ENCODE results near the gene SLCO1A2.

Gene SLCO1A2

DNA sequence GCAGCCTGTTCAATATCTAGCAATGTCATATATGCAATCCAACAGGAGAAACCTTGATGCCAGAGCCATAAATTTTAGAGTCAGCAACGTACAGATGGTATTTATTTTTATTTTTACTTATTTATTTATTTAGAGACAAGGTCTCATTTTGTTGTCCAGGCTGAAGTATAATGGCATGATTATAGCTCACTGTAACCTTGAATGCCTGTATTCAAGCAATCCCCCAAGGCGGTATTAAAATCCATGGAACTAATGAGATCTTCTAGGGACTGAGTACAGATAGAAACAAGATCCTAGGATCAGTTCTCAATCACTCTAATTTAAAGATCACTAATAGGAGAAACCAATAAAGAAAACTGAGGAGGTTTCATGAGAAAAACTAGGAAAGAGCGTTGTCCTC lies 114.5 kb downstream of the SLCO1A2 start:
- Histone ChIP-seq H3K4me3 (ENCODE audit: low read depth, low read length) (no peak overlapping the region), H3K4me1 (ENCODE audit: control insufficient read depth, insufficient read depth, low read length, unreplicated experiment) (no peaks in the 10 kb centered on the region), H3K36me3 (ENCODE audit: insufficient read depth, low read length) (no peaks in the 10 kb centered on the region), H3K79me2 (ENCODE audit: control insufficient read depth, insufficient read depth, low read length, unreplicated experiment) (no peaks in the 10 kb centered on the region), H3K27me3 (ENCODE audit: insufficient read depth, low read length) (no peaks in the 10 kb centered on the region), H3K27ac (ENCODE audit: low read depth, low read length) (no peak overlapping the region), H2AFZ (ENCODE audit: low read length, unreplicated experiment) (no peak overlapping the region)

DNA sequence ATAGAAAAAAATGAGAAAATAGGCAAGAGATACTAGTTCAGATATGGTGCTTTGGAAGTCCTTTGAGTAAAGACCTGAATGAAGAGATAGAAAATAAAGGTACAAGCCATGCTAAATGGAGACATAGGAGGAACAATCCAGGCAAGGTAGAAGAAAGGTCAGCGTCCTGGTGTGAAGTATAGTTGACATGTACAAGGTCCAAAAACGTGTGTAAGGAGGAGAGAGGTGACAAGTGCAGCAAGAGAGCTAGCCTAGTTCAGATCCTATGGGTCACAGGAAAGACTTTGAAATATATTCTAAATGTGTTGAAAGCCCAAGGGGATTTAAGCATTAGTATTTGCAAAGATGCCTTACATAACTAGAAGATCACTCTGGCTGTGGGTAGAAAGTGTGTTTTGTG lies 115.5 kb downstream of the SLCO1A2 start:
- no peak overlapping the region for H3K27ac ChIP-seq (ENCODE audit: low read depth, low read length)
- H3K4me1 ChIP-seq (ENCODE audit: control insufficient read depth, insufficient read depth, low read length, unreplicated experiment): no peaks in the 10 kb centered on the region
- no peaks in the 10 kb centered on the region for H3K27me3 ChIP-seq (ENCODE audit: insufficient read depth, low read length)
- H3K4me3 ChIP-seq (ENCODE audit: low read depth, low read length): no peak overlapping the region
- H3K79me2 ChIP-seq (ENCODE audit: control insufficient read depth, insufficient read depth, low read length, unreplicated experiment): no peaks in the 10 kb centered on the region
- no peak overlapping the region for H2AFZ ChIP-seq (ENCODE audit: low read length, unreplicated experiment)
- H3K36me3 ChIP-seq (ENCODE audit: insufficient read depth, low read length): no peaks in the 10 kb centered on the region

All from ACC112 (cell line).